Measurements from ENCODE around the gene ROBO2.

DNA sequence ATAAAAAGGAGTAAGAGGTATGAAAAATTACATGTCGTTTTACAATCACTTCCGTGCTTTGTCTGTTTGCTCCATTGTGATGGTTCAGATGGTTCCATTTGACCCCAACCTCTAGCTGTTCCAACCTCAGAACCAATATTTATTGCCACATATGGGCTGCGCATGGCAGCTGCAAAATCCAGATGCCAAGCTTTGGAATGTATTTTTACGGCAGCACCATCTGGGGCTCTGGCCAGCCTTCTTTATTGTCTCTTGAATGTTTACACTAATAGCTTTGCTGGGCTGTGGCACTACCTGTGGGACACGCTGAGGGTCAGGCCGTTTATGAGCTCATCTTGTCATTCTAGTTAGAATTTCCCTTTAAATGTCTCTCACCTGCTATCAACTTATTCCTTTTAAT is 219.8 kb downstream of the ROBO2 start:
- TF ChIP-seq, protein P1, sequence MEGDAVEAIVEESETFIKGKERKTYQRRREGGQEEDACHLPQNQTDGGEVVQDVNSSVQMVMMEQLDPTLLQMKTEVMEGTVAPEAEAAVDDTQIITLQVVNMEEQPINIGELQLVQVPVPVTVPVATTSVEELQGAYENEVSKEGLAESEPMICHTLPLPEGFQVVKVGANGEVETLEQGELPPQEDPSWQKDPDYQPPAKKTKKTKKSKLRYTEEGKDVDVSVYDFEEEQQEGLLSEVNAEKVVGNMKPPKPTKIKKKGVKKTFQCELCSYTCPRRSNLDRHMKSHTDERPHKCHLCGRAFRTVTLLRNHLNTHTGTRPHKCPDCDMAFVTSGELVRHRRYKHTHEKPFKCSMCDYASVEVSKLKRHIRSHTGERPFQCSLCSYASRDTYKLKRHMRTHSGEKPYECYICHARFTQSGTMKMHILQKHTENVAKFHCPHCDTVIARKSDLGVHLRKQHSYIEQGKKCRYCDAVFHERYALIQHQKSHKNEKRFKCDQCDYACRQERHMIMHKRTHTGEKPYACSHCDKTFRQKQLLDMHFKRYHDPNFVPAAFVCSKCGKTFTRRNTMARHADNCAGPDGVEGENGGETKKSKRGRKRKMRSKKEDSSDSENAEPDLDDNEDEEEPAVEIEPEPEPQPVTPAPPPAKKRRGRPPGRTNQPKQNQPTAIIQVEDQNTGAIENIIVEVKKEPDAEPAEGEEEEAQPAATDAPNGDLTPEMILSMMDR (IDR thresholded peaks at IDR 0.05) = no peak
- TF ChIP-seq ZFX (IDR thresholded peaks at IDR 0.05; ENCODE audit: borderline replicate concordance) = no peak

Measured in 22Rv1 (cell line).